ENCODE data around the gene MYRFL. TPM values are rescaled to one million over a fixed set of nuclear protein-coding genes. Genes with fewer than 3 reads are reported as not detected.

The MYRFL gene
- total RNA-seq, 2 donors from 2014 or later = 0.15 to 0.55 TPM

- Histone ChIP-seq H3K4me1 (ENCODE audit: control insufficient read depth, insufficient read depth, low read length) (no peaks in the 10 kb centered on the region), H3K9ac (ENCODE audit: extremely low read depth, low read length, poor library complexity, severe bottlenecking) (no peak overlapping the region), H3K9me3 (ENCODE audit: control insufficient read depth, low read length) (no peaks in the 10 kb centered on the region), H3K4me3 (ENCODE audit: low read length) (no peak overlapping the region), H3K27ac (ENCODE audit: low read depth, low read length) (no peak overlapping the region), H3K27me3 (ENCODE audit: control insufficient read depth, insufficient read depth, low read length, poor library complexity, severe bottlenecking) (no peaks in the 10 kb centered on the region), H3K36me3 (ENCODE audit: control insufficient read depth, insufficient read depth, low read length) (no peaks in the 10 kb centered on the region)
- Mint-ChIP-seq H3K36me3 (ENCODE audit: low read depth) (peaks cover 5% of the 10 kb centered on the region), H3K27ac (no peak overlapping the region), H3K27me3 (ENCODE audit: insufficient read depth) (no peaks in the 10 kb centered on the region), H3K4me3 (no peak overlapping the region), H3K9me3 (no peaks in the 10 kb centered on the region), H3K4me1 (peaks cover 15% of the 10 kb centered on the region)
- no peak for TF ChIP-seq CTCF (conservative IDR thresholded peaks at IDR 0.05)
- WGBS, 2 experiments (ENCODE audit: insufficient coverage in 1 of 2, insufficient read length in 1 of 2) = 92 to 94% methylated on average over 5 to 8 of the region's 8 CpGs
- no peak for DNase-seq
These were observed 3.4 kb upstream of the MYRFL start for GRCh38 chr12:69821456-69822159.

GRCh38 chr12:69822201-69822860 is 2.7 kb upstream of the MYRFL start:
- no peak for TF ChIP-seq CTCF (conservative IDR thresholded peaks at IDR 0.05)
- WGBS, 2 experiments (ENCODE audit: insufficient coverage in 1 of 2, insufficient read length in 1 of 2) = 94% methylated on average over 2 of the region's 3 CpGs; no CpG with 5 or more reads in 1 of the 2 experiments

GRCh38 chr12:69824028-69824427 is 999 bp upstream of the MYRFL start:
- H3K36me3 ChIP-seq (ENCODE audit: control insufficient read depth, insufficient read depth, low read length) = no peaks in the 10 kb centered on the region
- H3K9me3 ChIP-seq (ENCODE audit: control insufficient read depth, low read length) = no peaks in the 10 kb centered on the region
- Mint-ChIP-seq H3K36me3 (ENCODE audit: low read depth) (no peaks in the 10 kb centered on the region), H3K27ac (no peak overlapping the region), H3K9me3 (no peaks in the 10 kb centered on the region), H3K27me3 (ENCODE audit: insufficient read depth) (peaks cover under 1% of the 10 kb centered on the region), H3K4me1 (peaks cover 15% of the 10 kb centered on the region), H3K4me3 (no peak overlapping the region)
- no peak for DNase-seq
- TF ChIP-seq CTCF (conservative IDR thresholded peaks at IDR 0.05) = no peak
- H3K4me1 ChIP-seq (ENCODE audit: control insufficient read depth, insufficient read depth, low read length) = no peaks in the 10 kb centered on the region
- H3K27me3 ChIP-seq (ENCODE audit: control insufficient read depth, insufficient read depth, low read length, poor library complexity, severe bottlenecking) = no peaks in the 10 kb centered on the region
- H3K9ac ChIP-seq (ENCODE audit: extremely low read depth, low read length, poor library complexity, severe bottlenecking) = no peak overlapping the region
- H3K27ac ChIP-seq (ENCODE audit: low read depth, low read length) = no peak overlapping the region
- H3K4me3 ChIP-seq (ENCODE audit: low read length) = no peak overlapping the region

More at GRCh38 chr12:69822201-69822860, 2.7 kb upstream of the MYRFL start:
- no peaks in the 10 kb centered on the region for H3K36me3 ChIP-seq (ENCODE audit: control insufficient read depth, insufficient read depth, low read length)
- no peaks in the 10 kb centered on the region for H3K9me3 ChIP-seq (ENCODE audit: control insufficient read depth, low read length)
- no peak overlapping the region for H3K27ac ChIP-seq (ENCODE audit: low read depth, low read length)
- H3K4me1 ChIP-seq (ENCODE audit: control insufficient read depth, insufficient read depth, low read length) = no peaks in the 10 kb centered on the region
- no peak overlapping the region for H3K9ac ChIP-seq (ENCODE audit: extremely low read depth, low read length, poor library complexity, severe bottlenecking)
- Mint-ChIP-seq H3K27me3 (ENCODE audit: insufficient read depth) (no peaks in the 10 kb centered on the region), H3K4me3 (no peak overlapping the region), H3K36me3 (ENCODE audit: low read depth) (peaks cover 5% of the 10 kb centered on the region), H3K4me1 (peaks cover 15% of the 10 kb centered on the region), H3K27ac (no peak overlapping the region), H3K9me3 (no peaks in the 10 kb centered on the region)
- H3K4me3 ChIP-seq (ENCODE audit: low read length) = no peak overlapping the region
- no peaks in the 10 kb centered on the region for H3K27me3 ChIP-seq (ENCODE audit: control insufficient read depth, insufficient read depth, low read length, poor library complexity, severe bottlenecking)
- no peak for DNase-seq
